HG03135 (cell line): ENCODE data around the gene DSTYK.
A peak's percentile ranks its signal among the peaks of the same experiment; 100 is the strongest.

ENCODE experiments used
- ATAC-seq: cut with Tn5 transposase; IDR thresholded peaks from one replicate; pipeline ENCODE4 v1.9.1; 2021; ENCODE audit warnings: mild to moderate bottlenecking, moderate library complexity; ENCODE audit not compliant: unreplicated experiment

Gene DSTYK

GRCh38 chr1:205133287-205133686 is 78.2 kb downstream of the DSTYK start:
- ATAC-seq, result no peak

- ATAC-seq, result no peak
These were observed 82.0 kb downstream of the DSTYK start for GRCh38 chr1:205129447-205130029.

- no peak for ATAC-seq
These were observed 83.5 kb downstream of the DSTYK start for GRCh38 chr1:205128050-205128449.

GRCh38 chr1:205127646-205128045 is 83.9 kb downstream of the DSTYK start:
- no peak for ATAC-seq

- ATAC-seq, result no peak
These were observed 86.8 kb downstream of the DSTYK start for GRCh38 chr1:205124726-205125125.

- peak; percentile 12 for ATAC-seq
These were observed 89.0 kb downstream of the DSTYK start for GRCh38 chr1:205122489-205122882.

- peak; percentile 89 for ATAC-seq
These were observed 89.6 kb downstream of the DSTYK start, which contains the start of gene RBBP5 for GRCh38 chr1:205121660-205122488. Gene RBBP5, minus strand, starts transcription at chr1:205121978. Its CDS starts 105 bp downstream, at chr1:205121873.

- ATAC-seq, result no peak
These were observed 92.8 kb downstream of the DSTYK start for GRCh38 chr1:205118752-205119151.

- no peak for ATAC-seq
These were observed 100.1 kb downstream of the DSTYK start for GRCh38 chr1:205111354-205111753.

GRCh38 chr1:205109711-205110110 is 101.8 kb downstream of the DSTYK start:
- no peak for ATAC-seq

GRCh38 chr1:205109269-205109668 is 102.2 kb downstream of the DSTYK start:
- ATAC-seq, result no peak

GRCh38 chr1:205108464-205108863 is 103.0 kb downstream of the DSTYK start:
- no peak for ATAC-seq

GRCh38 chr1:205107327-205107726 is 104.2 kb downstream of the DSTYK start:
- ATAC-seq, result no peak

GRCh38 chr1:205102404-205102803 is 109.1 kb downstream of the DSTYK start:
- no peak for ATAC-seq

- ATAC-seq, result no peak
These were observed 113.3 kb downstream of the DSTYK start for GRCh38 chr1:205098242-205098641.

- ATAC-seq, result no peak
These were observed 116.1 kb downstream of the DSTYK start for GRCh38 chr1:205095422-205095821.
